ENCODE measurements around the gene C5orf47.

The C5orf47 gene, protein sequence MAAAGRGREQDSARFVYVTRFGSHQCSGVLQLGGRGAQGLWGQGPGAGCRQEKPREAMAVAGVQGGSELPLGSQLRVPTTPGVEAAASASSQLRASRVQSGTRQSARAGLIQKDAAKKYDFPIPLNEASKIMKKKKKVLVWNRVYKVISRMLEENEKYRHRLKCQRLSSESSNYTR

DNA sequence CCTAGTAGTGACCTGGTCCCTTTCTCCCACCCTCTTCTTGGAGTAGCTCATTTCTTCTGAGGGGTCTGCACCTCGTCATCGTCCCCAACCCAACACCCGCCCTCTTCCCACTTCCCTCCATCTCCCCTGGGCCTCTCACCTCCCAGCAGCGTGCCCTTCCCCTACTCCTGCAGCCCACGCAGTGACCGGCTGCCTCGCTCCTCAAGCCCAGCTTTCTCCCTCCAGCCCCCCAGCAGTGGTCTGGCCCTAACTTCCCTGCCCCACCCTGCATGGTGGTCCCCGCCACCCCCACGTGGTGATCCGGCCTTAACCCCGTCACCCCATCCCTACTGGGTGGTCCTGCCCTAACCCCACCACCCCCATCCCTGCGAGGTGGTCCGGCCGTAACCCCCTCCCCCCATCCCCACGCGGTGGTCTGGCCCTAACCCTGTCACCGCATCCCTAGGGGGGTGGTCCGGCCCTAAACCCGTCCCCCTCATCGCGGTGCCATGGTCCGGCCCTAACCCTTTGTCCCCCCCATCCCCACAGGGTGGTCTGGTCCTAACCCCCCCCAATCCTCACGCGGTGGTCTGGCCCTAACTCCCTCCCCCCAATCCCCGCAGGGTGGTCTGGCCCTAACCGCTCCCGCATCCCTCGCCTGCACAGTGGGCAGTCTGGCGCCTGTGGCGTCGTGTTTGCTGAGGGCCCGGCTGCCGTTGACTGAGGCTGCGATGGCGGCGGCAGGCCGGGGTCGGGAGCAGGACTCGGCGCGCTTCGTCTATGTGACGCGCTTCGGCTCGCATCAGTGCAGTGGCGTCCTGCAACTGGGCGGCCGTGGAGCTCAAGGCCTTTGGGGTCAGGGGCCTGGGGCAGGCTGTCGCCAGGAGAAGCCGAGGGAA, at the start of gene C5orf47:
C5orf47 (plus strand) TSS at position 617 of the 878 bp plus-strand sequence; CDS start at position 711, 94 bp downstream.
- H3K4me3 ChIP-seq (ENCODE audit: control insufficient read depth, low read depth, low read length) = no peak within 1 kb of the TSS
- TF ChIP-seq, protein P1, sequence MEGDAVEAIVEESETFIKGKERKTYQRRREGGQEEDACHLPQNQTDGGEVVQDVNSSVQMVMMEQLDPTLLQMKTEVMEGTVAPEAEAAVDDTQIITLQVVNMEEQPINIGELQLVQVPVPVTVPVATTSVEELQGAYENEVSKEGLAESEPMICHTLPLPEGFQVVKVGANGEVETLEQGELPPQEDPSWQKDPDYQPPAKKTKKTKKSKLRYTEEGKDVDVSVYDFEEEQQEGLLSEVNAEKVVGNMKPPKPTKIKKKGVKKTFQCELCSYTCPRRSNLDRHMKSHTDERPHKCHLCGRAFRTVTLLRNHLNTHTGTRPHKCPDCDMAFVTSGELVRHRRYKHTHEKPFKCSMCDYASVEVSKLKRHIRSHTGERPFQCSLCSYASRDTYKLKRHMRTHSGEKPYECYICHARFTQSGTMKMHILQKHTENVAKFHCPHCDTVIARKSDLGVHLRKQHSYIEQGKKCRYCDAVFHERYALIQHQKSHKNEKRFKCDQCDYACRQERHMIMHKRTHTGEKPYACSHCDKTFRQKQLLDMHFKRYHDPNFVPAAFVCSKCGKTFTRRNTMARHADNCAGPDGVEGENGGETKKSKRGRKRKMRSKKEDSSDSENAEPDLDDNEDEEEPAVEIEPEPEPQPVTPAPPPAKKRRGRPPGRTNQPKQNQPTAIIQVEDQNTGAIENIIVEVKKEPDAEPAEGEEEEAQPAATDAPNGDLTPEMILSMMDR (IDR thresholded peaks at IDR 0.05; ENCODE audit: control insufficient read depth, insufficient read depth, low read depth, low read length, missing control alignments) = no peak
- no peak for DNase-seq (ENCODE audit: low read depth)

DNA sequence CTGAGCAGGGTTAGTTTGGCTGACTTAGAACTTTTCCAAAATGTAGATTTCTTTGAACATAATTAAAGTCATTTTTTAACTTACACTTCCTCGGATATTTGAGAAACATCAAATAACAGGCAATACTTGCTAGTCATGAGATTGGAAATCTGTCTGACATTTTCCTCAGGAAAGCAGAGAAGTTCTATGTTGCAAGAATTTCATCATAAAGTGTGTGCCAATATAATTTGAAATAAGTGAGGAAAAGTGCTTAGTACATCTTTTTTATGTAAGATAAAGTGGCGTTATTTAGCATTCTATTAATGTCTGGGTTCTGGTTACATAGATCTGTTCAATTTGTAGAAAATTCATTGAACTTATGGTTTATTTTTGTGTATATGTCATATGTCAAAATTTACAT, 48.7 kb upstream of the C5orf47 start:
- TF ChIP-seq, protein P1 (IDR thresholded peaks at IDR 0.05; ENCODE audit: control insufficient read depth, insufficient read depth, low read depth, low read length, missing control alignments) = no peak
- no peak overlapping the region for H3K4me3 ChIP-seq (ENCODE audit: control insufficient read depth, low read depth, low read length)

GRCh38 chr5:173941102-173941501, 47.9 kb upstream of the C5orf47 start:
- DNase-seq (ENCODE audit: low read depth) = no peak
- TF ChIP-seq, protein P1 (IDR thresholded peaks at IDR 0.05; ENCODE audit: control insufficient read depth, insufficient read depth, low read depth, low read length, missing control alignments) = no peak
- H3K4me3 ChIP-seq (ENCODE audit: control insufficient read depth, low read depth, low read length) = no peak overlapping the region

More for the DNA sequence above, 48.7 kb upstream of the C5orf47 start:
- no peak for DNase-seq (ENCODE audit: low read depth)

GRCh38 chr5:173941758-173942401, 47.1 kb upstream of the C5orf47 start:
- TF ChIP-seq, protein P1 (IDR thresholded peaks at IDR 0.05; ENCODE audit: control insufficient read depth, insufficient read depth, low read depth, low read length, missing control alignments) = no peak
- H3K4me3 ChIP-seq (ENCODE audit: control insufficient read depth, low read depth, low read length) = no peak overlapping the region
- no peak for DNase-seq (ENCODE audit: low read depth)

DNA sequence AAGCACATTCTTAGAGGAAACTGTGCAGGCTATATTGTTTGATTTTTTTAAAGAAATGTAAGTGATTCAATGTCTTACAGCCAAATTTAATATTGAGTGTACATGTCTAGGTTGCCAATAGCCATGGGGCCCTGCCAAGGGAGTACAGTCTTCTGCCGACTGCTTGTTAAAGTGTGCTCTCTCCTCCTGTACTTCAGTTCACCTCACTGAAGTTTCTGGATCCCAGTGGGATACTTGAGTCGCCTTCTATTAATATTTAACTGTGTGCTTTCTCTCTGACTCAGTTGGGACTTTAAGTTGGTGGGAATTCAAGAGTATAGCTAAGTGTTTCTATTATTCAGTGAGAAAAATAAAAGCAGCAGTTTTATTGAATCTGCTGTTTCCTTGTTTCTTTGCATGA, 44.5 kb upstream of the C5orf47 start:
- TF ChIP-seq, protein P1 (IDR thresholded peaks at IDR 0.05; ENCODE audit: control insufficient read depth, insufficient read depth, low read depth, low read length, missing control alignments) = no peak
- no peak overlapping the region for H3K4me3 ChIP-seq (ENCODE audit: control insufficient read depth, low read depth, low read length)
- DNase-seq (ENCODE audit: low read depth) = no peak

- H3K4me3 ChIP-seq (ENCODE audit: control insufficient read depth, low read depth, low read length) = no peak overlapping the region
- TF ChIP-seq, protein P1 (IDR thresholded peaks at IDR 0.05; ENCODE audit: control insufficient read depth, insufficient read depth, low read depth, low read length, missing control alignments) = no peak
- no peak for DNase-seq (ENCODE audit: low read depth)
These were observed 43.8 kb upstream of the C5orf47 start for GRCh38 chr5:173945160-173945559.
